Stimulated activated CD4-positive, alpha-beta T cell treated with anti-CD3 and anti-CD28 coated beads, TNF-alpha, amount 100 ng/mL, for 48 hours (primary cell): Measurements from ENCODE around the gene BYSL.

Source experiments
- DNase-seq, 3 donors: peaks; one replicate each; pipeline ENCODE4 v3.0.0-alpha.2; 2020; ENCODE audit warnings: low read depth in 3 of 3

Gene BYSL

GRCh38 chr6:41976794-41977484, 55.6 kb downstream of the BYSL start:
- DNase-seq = peak in 1 of 3 donors; percentile 37
